PC-3 (cell line): ENCODE results near the gene OR5B21. TPM values are rescaled to one million over a fixed set of nuclear protein-coding genes. Genes with fewer than 3 reads are reported as not detected.

Experiments
- ATAC-seq: fragments of 200-7000 bp; cut with Tn5 transposase; 2 replicates; pipeline ENCODE4 v1.9.1; 2020; ENCODE audit warnings: mild to moderate bottlenecking, moderate library complexity
- BruUV-seq: library from RNA; stranded (reverse); fragments of 400-500 nt; replicated peaks from 2 replicates; lab custom pipeline; 2021; lab: Mats Ljungman, UMichigan
- CTCF ChIA-PET: fragments of 300-600 bp; sonication (Branson Sonifier 250); formaldehyde crosslinking; loops from one replicate; lab custom pipeline; 2022; ENCODE audit warnings: antibody characterized with exemption; lab: Charles Lee
- POLR2A ChIA-PET: fragments of 300-600 bp; sonication (Branson Sonifier 250); formaldehyde crosslinking; loops from one replicate; lab custom pipeline; 2022; ENCODE audit warnings: antibody characterized with exemption; ENCODE audit not compliant: unreplicated experiment; lab: Charles Lee
- DNase-seq: peaks from one replicate; pipeline ENCODE4 v3.0.0-alpha.2; 2015
- H2AFZ ChIP-seq: fragments of 300-600 bp; sonication (generic); 2 replicates; pipeline ENCODE4 v1.6.0; 2016; ENCODE audit warnings: antibody characterized with exemption, low read length
- H3F3A ChIP-seq: fragments of 300-600 bp; sonication (generic); one replicate; pipeline ENCODE4 v1.6.0; 2017; ENCODE audit warnings: antibody characterized with exemption, low read length, control low read depth, mild to moderate bottlenecking; ENCODE audit not compliant: unreplicated experiment
- H3K27ac ChIP-seq: fragments of 300-600 bp; sonication (generic); 2 replicates; pipeline ENCODE4 v1.5.1; 2016; ENCODE audit warnings: mild to moderate bottlenecking, low read length
- H3K27me3 ChIP-seq: fragments of 300-600 bp; sonication (generic); 2 replicates; pipeline ENCODE4 v1.6.1; 2016; ENCODE audit warnings: low read length, mixed read lengths
- H3K36me3 ChIP-seq: fragments of 300-600 bp; sonication (generic); 2 replicates; pipeline ENCODE4 v1.6.1; 2016; ENCODE audit warnings: low read depth, mixed run types, low read length, mixed read lengths
- H3K4me1 ChIP-seq: fragments of 300-600 bp; sonication (generic); 2 replicates; pipeline ENCODE4 v1.5.1; 2016; ENCODE audit warnings: low read length; ENCODE audit not compliant: insufficient read depth
- H3K4me2 ChIP-seq: fragments of 300-600 bp; sonication (generic); 2 replicates; pipeline ENCODE4 v1.6.0; 2016; ENCODE audit warnings: low read length
- H3K4me3 ChIP-seq: fragments of 300-600 bp; sonication (generic); 2 replicates; pipeline ENCODE4 v1.5.1; 2016; ENCODE audit warnings: mild to moderate bottlenecking, low read length, mixed read lengths
- H3K79me2 ChIP-seq: fragments of 300-600 bp; sonication (generic); 2 replicates; pipeline ENCODE4 v1.6.1; 2017; ENCODE audit warnings: low read length, mixed read lengths
- H3K9ac ChIP-seq: fragments of 300-600 bp; sonication (generic); 2 replicates; pipeline ENCODE4 v1.6.0; 2016; ENCODE audit warnings: mild to moderate bottlenecking, low read length
- H3K9me2 ChIP-seq: fragments of 300-600 bp; sonication (generic); replicated peaks from 2 replicates; pipeline ENCODE4 v1.6.1; 2016; ENCODE audit warnings: mixed run types, low read length, mixed read lengths
- H3K9me3 ChIP-seq: fragments of 300-600 bp; sonication (generic); 2 replicates; pipeline ENCODE4 v1.6.1; 2016; ENCODE audit warnings: low read length, mixed read lengths
- H4K20me1 ChIP-seq: fragments of 300-600 bp; sonication (generic); 2 replicates; pipeline ENCODE4 v1.6.1; 2016; ENCODE audit warnings: low read length, mixed read lengths
- EZH2 ChIP-seq: fragments of 300-600 bp; sonication (generic); IDR thresholded peaks from one replicate; pipeline ENCODE4 v1.6.1; 2017; ENCODE audit warnings: antibody characterized with exemption, mild to moderate bottlenecking, low read length; ENCODE audit not compliant: unreplicated experiment
- EZH2phosphoT487 ChIP-seq: fragments of 300-600 bp; sonication (generic); IDR thresholded peaks from 2 replicates; pipeline ENCODE4 v1.6.1; 2018; ENCODE audit warnings: mild to moderate bottlenecking, antibody characterized with exemption, low read length, borderline replicate concordance
- intact Hi-C: fragments of 100-400 bp; cut with micrococcal nuclease; formaldehyde crosslinking; loops from 2 replicates; pipeline ENCODE4 v1.9.0; 2023
- total RNA-seq: library from RNA; depleted of rRNA; stranded (reverse); fragments of >200 nt; gene quantifications from 2 replicates; pipeline ENCODE4 v1.2.3, GENCODE V29; 2014
- TF ChIP-seq, protein P1 (sequence below): fragments of 300-600 bp; sonication (generic); conservative IDR thresholded peaks from 2 replicates; pipeline ENCODE4 v1.5.1; 2017; ENCODE audit warnings: antibody characterized with exemption, low read depth, mild to moderate bottlenecking, low read length

The OR5B21 gene
- total RNA-seq, 1 experiment from 2014 or later: not detected

DNA sequence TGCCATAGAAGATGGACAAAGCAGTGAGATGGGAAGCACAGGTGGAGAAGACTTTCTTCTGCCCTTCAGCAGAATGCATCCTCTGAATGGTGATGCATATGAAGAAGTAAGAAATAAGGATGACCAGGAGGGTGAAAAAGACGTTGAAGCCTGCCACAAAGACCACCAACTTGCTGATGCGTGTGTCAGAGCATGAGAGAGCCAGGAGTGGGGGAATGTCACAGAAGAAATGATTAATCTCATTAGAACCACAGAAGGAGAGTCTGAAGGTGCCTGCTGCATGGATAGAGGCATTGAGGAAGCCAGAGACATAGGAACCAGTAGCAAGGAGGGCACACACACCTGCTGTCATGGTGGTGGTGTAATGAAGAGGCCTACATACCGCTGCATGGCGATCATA, 550 bp downstream of the OR5B21 start:
- peaks cover 4% of the 10 kb centered on the region; the same call in 1 of the 2 replicates for H3K4me1 ChIP-seq
- POLR2A ChIA-PET: no interaction called here

DNA sequence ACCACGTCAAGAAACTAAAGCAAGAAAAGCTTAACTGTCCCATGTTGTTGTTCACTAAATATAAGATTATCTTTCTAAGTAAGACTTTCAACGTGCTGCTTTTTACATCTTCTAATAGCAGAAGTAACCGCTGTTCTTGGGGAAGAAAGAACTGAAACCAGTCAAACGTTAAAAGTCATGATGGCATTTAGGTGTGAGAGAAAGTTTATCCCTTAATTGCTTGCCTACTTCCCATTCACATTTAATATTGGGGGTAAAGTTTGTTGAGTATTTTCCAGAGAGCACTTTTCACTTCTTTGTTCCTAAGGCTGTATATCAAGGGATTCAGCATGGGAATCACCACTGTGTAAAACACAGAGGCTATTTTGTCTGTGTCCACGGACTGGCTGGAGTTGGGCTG, 970 bp downstream of the OR5B21 start:
- no peak overlapping the region for H3K4me3 ChIP-seq

More for the DNA sequence above, 550 bp downstream of the OR5B21 start:
- no peaks in the 10 kb centered on the region for H3K79me2 ChIP-seq
- no peaks in the 10 kb centered on the region for H3K27me3 ChIP-seq
- no peak overlapping the region for H3K4me3 ChIP-seq
- no peak overlapping the region for H3K27ac ChIP-seq
- no peaks in the 10 kb centered on the region for H4K20me1 ChIP-seq
- CTCF ChIA-PET: no interaction called here
- no peaks in the 10 kb centered on the region for H3F3A ChIP-seq
- H3K9me2 ChIP-seq: no peaks in the 10 kb centered on the region
- no peak overlapping the region for H2AFZ ChIP-seq
- H3K9ac ChIP-seq: no peak overlapping the region
- DNase-seq: no peak
- no peak overlapping the region for H3K4me2 ChIP-seq
- ATAC-seq: no peak
- H3K36me3 ChIP-seq: no peaks in the 10 kb centered on the region
- TF ChIP-seq EZH2 (no peak), EZH2phosphoT487 (no peak)
- TF ChIP-seq, protein P1, sequence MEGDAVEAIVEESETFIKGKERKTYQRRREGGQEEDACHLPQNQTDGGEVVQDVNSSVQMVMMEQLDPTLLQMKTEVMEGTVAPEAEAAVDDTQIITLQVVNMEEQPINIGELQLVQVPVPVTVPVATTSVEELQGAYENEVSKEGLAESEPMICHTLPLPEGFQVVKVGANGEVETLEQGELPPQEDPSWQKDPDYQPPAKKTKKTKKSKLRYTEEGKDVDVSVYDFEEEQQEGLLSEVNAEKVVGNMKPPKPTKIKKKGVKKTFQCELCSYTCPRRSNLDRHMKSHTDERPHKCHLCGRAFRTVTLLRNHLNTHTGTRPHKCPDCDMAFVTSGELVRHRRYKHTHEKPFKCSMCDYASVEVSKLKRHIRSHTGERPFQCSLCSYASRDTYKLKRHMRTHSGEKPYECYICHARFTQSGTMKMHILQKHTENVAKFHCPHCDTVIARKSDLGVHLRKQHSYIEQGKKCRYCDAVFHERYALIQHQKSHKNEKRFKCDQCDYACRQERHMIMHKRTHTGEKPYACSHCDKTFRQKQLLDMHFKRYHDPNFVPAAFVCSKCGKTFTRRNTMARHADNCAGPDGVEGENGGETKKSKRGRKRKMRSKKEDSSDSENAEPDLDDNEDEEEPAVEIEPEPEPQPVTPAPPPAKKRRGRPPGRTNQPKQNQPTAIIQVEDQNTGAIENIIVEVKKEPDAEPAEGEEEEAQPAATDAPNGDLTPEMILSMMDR: no peak
- intact Hi-C loops: no loop called here
- BruUV-seq: no TSS peak
- no peaks in the 10 kb centered on the region for H3K9me3 ChIP-seq

DNA sequence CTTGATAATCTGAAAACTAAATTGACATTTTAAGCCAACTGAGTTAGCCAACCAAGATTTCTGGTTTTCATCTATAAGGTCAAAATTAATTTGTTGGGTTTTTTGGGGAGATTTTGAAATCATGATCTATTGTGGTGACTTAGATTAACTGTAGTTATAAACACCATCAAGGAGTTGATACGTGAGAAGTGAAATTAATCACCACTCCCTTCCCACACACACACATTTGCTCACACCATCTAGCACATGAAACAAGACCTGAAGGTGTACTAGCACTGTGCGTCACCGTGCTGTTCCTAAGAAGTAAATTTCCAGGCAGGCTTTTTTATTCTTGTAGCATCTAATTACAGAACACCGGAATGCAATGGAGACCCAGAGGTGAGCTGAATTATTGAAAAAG, 2.1 kb downstream of the OR5B21 start:
- Histone ChIP-seq H3K9ac (no peak overlapping the region), H3K27me3 (no peaks in the 10 kb centered on the region), H3K9me2 (no peaks in the 10 kb centered on the region), H4K20me1 (no peaks in the 10 kb centered on the region), H3K9me3 (no peaks in the 10 kb centered on the region), H3K79me2 (no peaks in the 10 kb centered on the region), H2AFZ (no peak overlapping the region), H3K4me2 (no peak overlapping the region), H3K36me3 (no peaks in the 10 kb centered on the region), H3F3A (no peaks in the 10 kb centered on the region), H3K4me1 (peaks cover 4% of the 10 kb centered on the region; the same call in 1 of the 2 replicates), H3K27ac (no peak overlapping the region), H3K4me3 (no peak overlapping the region)
- ChIA-PET POLR2A (no interaction called here), CTCF (no interaction called here)
- DNase-seq (no peak), ATAC-seq (no peak)
- intact Hi-C loops: no loop called here
- no TSS peak for BruUV-seq
- TF ChIP-seq, protein P1: no peak
- TF ChIP-seq EZH2: no peak
- no peak for TF ChIP-seq EZH2phosphoT487

More for the DNA sequence above, 970 bp downstream of the OR5B21 start:
- Histone ChIP-seq H3K27ac (no peak overlapping the region), H3K27me3 (no peaks in the 10 kb centered on the region), H3K9ac (no peak overlapping the region), H2AFZ (no peak overlapping the region), H3K79me2 (no peaks in the 10 kb centered on the region), H3K4me2 (no peak overlapping the region), H3K9me3 (no peaks in the 10 kb centered on the region), H3K36me3 (no peaks in the 10 kb centered on the region), H3K9me2 (no peaks in the 10 kb centered on the region), H3F3A (no peaks in the 10 kb centered on the region), H4K20me1 (no peaks in the 10 kb centered on the region), H3K4me1 (peaks cover 4% of the 10 kb centered on the region; the same call in 1 of the 2 replicates)
- POLR2A ChIA-PET: no interaction called here
- no TSS peak for BruUV-seq
- no peak for DNase-seq
- intact Hi-C loops: no loop called here
- ATAC-seq: no peak
- TF ChIP-seq, protein P1: no peak
- TF ChIP-seq EZH2 (no peak), EZH2phosphoT487 (no peak)
- CTCF ChIA-PET: no interaction called here
